SK-N-SH (cell line): ENCODE measurements around the gene ZNF550. TPM values are rescaled to one million over a fixed set of nuclear protein-coding genes. Genes with fewer than 3 reads are reported as not detected.

Source experiments
- CTCF ChIA-PET: fragments of 300-600, 350-600 bp; formaldehyde crosslinking; extraction: SDS; loops from one replicate; lab custom pipeline; 2021; lab: Yijun Ruan, JAX
- POLR2A ChIA-PET: fragments of 350-600 bp; sonication (Branson Sonifier 250); formaldehyde crosslinking; extraction: SDS; loops from one replicate; lab custom pipeline; 2020; ENCODE audit warnings: antibody characterized with exemption, inconsistent platforms; lab: Yijun Ruan, JAX
- DNase-seq: peaks from one replicate; pipeline ENCODE4 v3.0.0; 2012
- H2AFZ ChIP-seq: fragments of 200-600 bp; sonication (generic); 2 replicates; pipeline ENCODE4 v1.8.1; 2016; ENCODE audit warnings: antibody characterized with exemption, mild to moderate bottlenecking, low read depth
- H3F3A ChIP-seq: fragments of 200-600 bp; sonication (generic); replicated peaks from 2 replicates; pipeline ENCODE3; 2016; ENCODE audit warnings: antibody characterized with exemption, mild to moderate bottlenecking; ENCODE audit not compliant: insufficient read depth
- H3K27ac ChIP-seq, 2 experiments: fragments of 200-500 bp in 1 of 2; fragments of 200-600 bp in 1 of 2; sonication (Bioruptor generic) in 1 of 2; sonication (generic), shearing (Covaris generic) in 1 of 2; 2 replicates each; pipeline versions ENCODE4 v1.5.1 to v1.6.1; 2014 to 2016; ENCODE audit warnings: low read depth in 2 of 2, inconsistent platforms in 1 of 2, low read length in 1 of 2, mild to moderate bottlenecking in 1 of 2, mixed read lengths in 1 of 2
- H3K27me3 ChIP-seq: fragments of 200-600 bp; sonication (generic), shearing (Covaris generic); 2 replicates; pipeline ENCODE4 v1.6.1; 2016; ENCODE audit warnings: mixed run types; ENCODE audit not compliant: insufficient read depth
- H3K36me3 ChIP-seq, 2 experiments: fragments of 200-500 bp in 1 of 2; fragments of 200-600 bp in 1 of 2; sonication (Bioruptor generic) in 1 of 2; sonication (generic) in 1 of 2; replicated peaks in 1 of 2; 2 replicates each; pipeline versions ENCODE3 to v1.5.1; 2014 to 2016; ENCODE audit warnings: low read length in 1 of 2, mild to moderate bottlenecking in 1 of 2; ENCODE audit not compliant: insufficient read depth in 2 of 2, control insufficient read depth in 1 of 2
- H3K4me1 ChIP-seq, 2 experiments: fragments of 200-500 bp in 1 of 2; fragments of 200-600 bp in 1 of 2; sonication (Bioruptor generic) in 1 of 2; sonication (generic), shearing (Covaris generic) in 1 of 2; 2 replicates each; pipeline versions ENCODE4 v1.5.1 to v1.6.1; 2014 to 2016; ENCODE audit warnings: low read depth in 1 of 2, low read length in 1 of 2, mixed run types in 1 of 2; ENCODE audit not compliant: insufficient read depth in 2 of 2, control insufficient read depth in 1 of 2
- H3K4me2 ChIP-seq: fragments of 200-600 bp; sonication (generic), shearing (Covaris generic); 2 replicates; pipeline ENCODE4 v1.6.1; 2017; ENCODE audit warnings: mixed run types
- H3K4me3 ChIP-seq, 2 experiments: fragments of 200-500 bp in 1 of 2; fragments of 200-600 bp in 1 of 2; sonication (Bioruptor generic) in 1 of 2; sonication (generic), shearing (Covaris generic) in 1 of 2; 2 replicates each; pipeline versions ENCODE4 v1.5.1 to v1.8.1; 2014 to 2016; ENCODE audit warnings: low read depth in 2 of 2, inconsistent platforms in 1 of 2, low read length in 1 of 2, mild to moderate bottlenecking in 1 of 2, mixed read lengths in 1 of 2, moderate library complexity in 1 of 2
- H3K79me2 ChIP-seq: fragments of 200-600 bp; sonication (generic); 2 replicates; pipeline ENCODE4 v1.8.1; 2017; ENCODE audit warnings: mild to moderate bottlenecking; ENCODE audit not compliant: insufficient read depth
- H3K9ac ChIP-seq: fragments of 200-600 bp; sonication (generic); 2 replicates; pipeline ENCODE4 v1.6.1; 2017; ENCODE audit warnings: mixed run types
- H3K9me2 ChIP-seq: fragments of 200-600 bp; sonication (generic); 2 replicates; pipeline ENCODE4 v1.6.1; 2017; ENCODE audit warnings: mixed run types
- H3K9me3 ChIP-seq: fragments of 200-600 bp; sonication (generic); 2 replicates; pipeline ENCODE4 v1.6.1; 2017; ENCODE audit warnings: mixed run types, mild to moderate bottlenecking, moderate library complexity
- H4K20me1 ChIP-seq: fragments of 200-600 bp; sonication (generic); 2 replicates; pipeline ENCODE4 v1.6.1; 2017; ENCODE audit warnings: mild to moderate bottlenecking, mixed run types; ENCODE audit not compliant: insufficient read depth
- EP300 ChIP-seq, 2 experiments: IDR thresholded peaks; 2 replicates each; pipeline versions ENCODE4 v1.4.0 to v1.6.1; 2012; ENCODE audit warnings: borderline replicate concordance in 1 of 2, low read depth in 1 of 2, low read length in 1 of 2
- FOSL2 ChIP-seq: IDR thresholded peaks from 2 replicates; pipeline ENCODE4 v1.4.0; 2012; ENCODE audit warnings: low read depth, mild to moderate bottlenecking, moderate library complexity, borderline replicate concordance
- FOXJ3 ChIP-seq: sonication (generic); formaldehyde crosslinking; IDR thresholded peaks from 2 replicates; pipeline ENCODE4 v1.5.1; 2020; ENCODE audit warnings: mild to moderate bottlenecking, missing genetic modification reagents
- FOXM1 ChIP-seq: IDR thresholded peaks from 2 replicates; pipeline ENCODE4 v1.4.0; 2012; ENCODE audit warnings: low read depth, mild to moderate bottlenecking
- GABPA ChIP-seq: IDR thresholded peaks from 2 replicates; pipeline ENCODE4 v1.4.0; 2012; ENCODE audit warnings: low read depth, mild to moderate bottlenecking
- GATA2 ChIP-seq: sonication (generic); formaldehyde crosslinking; IDR thresholded peaks from 2 replicates; pipeline ENCODE4 v1.5.0; 2020; ENCODE audit warnings: mild to moderate bottlenecking, missing genetic modification reagents
- MAX ChIP-seq: IDR thresholded peaks from 2 replicates; pipeline ENCODE4 v1.4.0; 2012; ENCODE audit warnings: low read depth
- MEF2A ChIP-seq: IDR thresholded peaks from 2 replicates; pipeline ENCODE4 v1.4.0; 2012; ENCODE audit warnings: low read depth, borderline replicate concordance
- MXI1 ChIP-seq: IDR thresholded peaks from 2 replicates; pipeline ENCODE4 v1.6.1; 2012; ENCODE audit warnings: mild to moderate bottlenecking, low read depth, low read length, improper control_type of control experiment
- RAD21 ChIP-seq: IDR thresholded peaks from 2 replicates; pipeline ENCODE4 v1.6.1; 2012; ENCODE audit warnings: mild to moderate bottlenecking, low read length
- REST ChIP-seq: IDR thresholded peaks from 2 replicates; pipeline ENCODE4 v1.6.1; 2012; ENCODE audit warnings: mild to moderate bottlenecking, low read depth, low read length, moderate library complexity
- RFX5 ChIP-seq: IDR thresholded peaks from 2 replicates; pipeline ENCODE4 v1.6.1; 2012; ENCODE audit warnings: mild to moderate bottlenecking, improper control_type of control experiment, low read length
- SMC3 ChIP-seq: IDR thresholded peaks from 2 replicates; pipeline ENCODE4 v1.6.1; 2012; ENCODE audit warnings: low read depth, low read length, improper control_type of control experiment
- TAF1 ChIP-seq: IDR thresholded peaks from 2 replicates; pipeline ENCODE4 v1.6.1; 2012; ENCODE audit warnings: low read depth, mild to moderate bottlenecking, low read length, moderate library complexity, borderline replicate concordance
- TCF12 ChIP-seq: IDR thresholded peaks from 2 replicates; pipeline ENCODE4 v1.4.0; 2012
- USF2 ChIP-seq: fragments of 150-350 bp; IDR thresholded peaks from 2 replicates; pipeline ENCODE4 v1.6.1; 2017; ENCODE audit warnings: antibody characterized with exemption, low read length, low read depth, borderline replicate concordance
- YY1 ChIP-seq: IDR thresholded peaks from 2 replicates; pipeline ENCODE4 v1.4.0; 2012; ENCODE audit warnings: low read depth, mild to moderate bottlenecking
- ZBTB33 ChIP-seq: IDR thresholded peaks from 2 replicates; pipeline ENCODE4 v1.4.0; 2012; ENCODE audit warnings: low read depth, borderline replicate concordance
- WGBS: methylation state at CpG from one replicate; pipeline ENCODE4 v1.1.6; 2017; ENCODE audit warnings: low lambda C conversion rate; 5-methylcytosine and 5-hydroxymethylcytosine counted together
- polyA plus RNA-seq, 3 experiments: library from polyadenylated mRNA; depleted of rRNA; stranded (reverse); fragments of >200 nt; gene quantifications; 2 replicates each; pipeline ENCODE4 v1.2.3, GENCODE V29; 2012

ZNF550 gene
- polyA plus RNA-seq, 1 of the 3 experiments (the other 2 are of a cell fraction): 5.7 TPM

GRCh38 chr19:57537953-57538547 lies 21.6 kb downstream of the ZNF550 start:
- Histone ChIP-seq H3K9me2 (no peaks in the 10 kb centered on the region), H3K9me3 (peaks cover 36% of the 10 kb centered on the region), H4K20me1 (no peaks in the 10 kb centered on the region), H3K4me2 (no peak overlapping the region), H3K27me3 (no peaks in the 10 kb centered on the region), H2AFZ (no peak overlapping the region), H3K36me3 (peaks cover 79 to 88% of the 10 kb centered on the region in 2 experiments), H3K4me3 (peak overlapping the region in 1 of 2 experiments; percentile 6; a peak in 1 of 4 replicates), H3K79me2 (peaks cover 2% of the 10 kb centered on the region; the same call in 1 of the 2 replicates), H3K4me1 (no peaks in the 10 kb centered on the region), H3F3A (peaks cover 11% of the 10 kb centered on the region), H3K9ac (no peak overlapping the region), H3K27ac (no peak overlapping the region)
- ChIA-PET CTCF (no interaction called here), POLR2A (no interaction called here)
- 94% methylated on average over 7 of the region's 7 CpGs for WGBS
- TF ChIP-seq MXI1 (no peak), FOSL2 (no peak), USF2 (no peak), RAD21 (no peak), GATA2 (CRISPR knock-in tag) (no peak), RFX5 (no peak), GABPA (no peak), YY1 (no peak), TAF1 (no peak), FOXM1 (no peak), SMC3 (no peak), TCF12 (no peak), FOXJ3 (CRISPR knock-in tag) (no peak), ZBTB33 (no peak), EP300 (IDR thresholded peaks at IDR 0.05; ENCODE audit: borderline replicate concordance in 1 of 2, low read depth in 1 of 2, low read length in 1 of 2) (no peak), MEF2A (no peak), REST (no peak), MAX (no peak)
- DNase-seq: no peak
